G401 (cell line): Measurements from ENCODE around the gene SRGAP2B. TPM values are rescaled to one million over a fixed set of nuclear protein-coding genes. Genes with fewer than 3 reads are reported as not detected.
"Not testable (repeated sequence)": the region's sequence is repeated elsewhere in the genome, so short reads cannot be mapped to it uniquely, and the experiment has no call there.

Source experiments
- DNase-seq: peaks from one replicate; pipeline ENCODE4 v3.0.0-alpha.2; 2015; ENCODE audit warnings: low spot score
- in situ Hi-C: cut with HindIII; loops from 2 replicates; pipeline ENCODE4 v1.10.0; 2016; ENCODE audit warnings: low sequenced_read_pairs, mixed read lengths
- total RNA-seq: library from RNA; depleted of rRNA; stranded (reverse); fragments of >200 nt; shearing (Covaris generic); gene quantifications from 2 replicates; pipeline ENCODE4 v1.2.3, GENCODE V29; 2014

The SRGAP2B gene
- total RNA-seq, 1 experiment from 2014 or later, result 8.6 TPM

DNA sequence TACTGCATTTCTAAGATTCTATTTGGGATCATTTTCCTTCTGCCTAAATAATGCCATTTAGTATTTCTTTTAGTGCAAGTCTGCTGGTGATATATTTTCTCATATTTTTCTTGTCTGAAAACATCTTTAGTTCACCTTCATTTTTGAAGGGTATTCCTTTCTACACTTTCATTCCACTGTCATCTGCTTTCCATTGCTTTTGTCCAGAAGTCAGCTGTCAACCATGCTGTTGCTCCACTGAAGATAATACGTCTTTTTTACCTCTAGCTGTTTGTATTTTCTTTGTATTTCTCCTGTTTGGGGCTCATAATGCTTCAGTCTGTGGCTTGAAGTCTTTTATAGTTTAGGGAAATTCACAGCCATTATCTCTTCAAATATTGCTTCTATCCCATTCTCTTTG, 167.8 kb downstream of the SRGAP2B start:
- DNase-seq, in situ Hi-C loops: not testable (repeated sequence)

DNA sequence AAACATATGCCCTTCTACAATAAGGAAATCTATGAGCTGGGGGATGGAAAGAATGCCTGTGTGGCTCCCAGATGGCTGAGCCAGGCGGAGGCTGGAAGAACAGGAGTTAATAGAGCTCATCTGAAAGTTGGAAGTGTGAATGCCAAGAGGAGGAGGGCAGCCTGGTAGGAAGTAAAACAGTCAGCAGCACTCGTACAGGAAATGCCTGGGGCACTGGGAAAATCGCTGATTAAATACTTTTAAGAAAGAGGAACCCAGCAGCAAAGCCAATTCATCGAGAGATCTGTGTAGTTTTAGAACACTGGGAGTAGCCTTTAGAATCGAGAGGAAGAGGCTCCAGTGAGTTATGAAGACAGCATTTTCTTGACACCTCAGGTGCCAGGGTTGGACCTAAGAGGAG, 171.5 kb downstream of the SRGAP2B start:
- in situ Hi-C loops, result not testable (repeated sequence)

DNA sequence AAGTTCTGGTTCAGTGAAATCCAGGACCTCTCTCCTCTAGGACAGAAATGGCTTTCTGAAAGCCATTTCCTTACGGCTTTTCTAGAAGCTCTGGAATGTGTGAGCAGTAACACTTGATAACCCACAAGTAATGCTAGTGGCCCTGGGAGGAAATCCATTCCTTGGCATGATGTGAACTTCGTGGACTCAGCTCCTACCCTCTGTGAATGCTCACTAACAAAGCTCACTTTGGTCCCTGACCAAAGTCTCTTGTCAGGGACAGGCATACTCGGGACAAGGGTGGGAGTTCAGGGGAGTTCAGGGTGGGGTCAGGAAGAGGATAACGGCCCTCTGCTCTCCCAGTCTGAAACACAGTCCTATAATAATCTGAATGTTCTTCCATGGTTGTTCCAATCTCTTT, 172.3 kb downstream of the SRGAP2B start:
- in situ Hi-C loops, DNase-seq: not testable (repeated sequence)

More for the DNA sequence above, 171.5 kb downstream of the SRGAP2B start:
- DNase-seq, result not testable (repeated sequence)

DNA sequence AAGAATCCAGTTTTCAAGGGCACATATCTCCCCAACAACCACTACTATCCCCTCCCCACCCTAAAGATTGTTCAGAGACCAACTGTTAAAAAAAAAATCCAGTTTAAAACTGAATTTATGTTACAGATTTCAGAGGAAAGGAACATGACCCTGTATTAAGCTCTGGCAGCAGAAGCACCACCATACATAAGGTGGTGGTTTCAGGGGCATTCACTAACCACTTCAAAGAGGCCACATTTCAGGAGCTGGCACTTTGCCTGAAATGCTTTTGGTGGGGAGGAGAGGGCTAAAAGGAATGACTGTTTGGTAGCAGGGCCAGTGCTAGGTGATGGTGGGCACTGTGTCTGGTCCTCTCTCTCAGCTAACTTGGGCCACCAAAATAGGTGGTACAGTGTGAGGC, 176.0 kb downstream of the SRGAP2B start:
- DNase-seq, in situ Hi-C loops: not testable (repeated sequence)

DNA sequence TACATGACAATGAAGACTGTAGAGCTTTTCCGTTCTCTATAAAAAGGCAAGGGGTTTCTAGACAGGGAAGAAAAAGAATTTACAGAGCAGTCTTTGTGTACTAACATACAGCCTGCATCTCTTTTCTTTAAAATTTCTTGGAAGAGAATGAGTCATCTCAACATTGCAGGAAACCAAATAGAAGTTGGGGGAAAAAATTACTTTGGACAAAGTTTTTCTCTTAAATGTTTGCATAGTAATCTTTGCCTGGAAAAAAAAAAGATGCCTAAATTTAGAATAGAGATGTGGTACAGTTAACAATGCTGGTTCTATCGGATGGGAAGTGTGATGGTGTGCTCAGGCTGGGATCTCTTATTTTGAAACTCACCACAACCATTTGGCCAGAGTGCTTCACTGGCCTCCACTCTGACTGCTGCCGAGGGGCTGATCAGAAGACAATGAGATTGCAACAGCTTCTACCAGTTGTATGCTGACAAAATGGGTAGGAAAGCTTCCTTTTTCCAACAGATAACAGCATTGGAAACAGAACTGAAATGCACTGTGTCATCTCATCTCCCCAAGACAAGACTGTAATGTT, 177.0 kb downstream of the SRGAP2B start:
- in situ Hi-C loops, DNase-seq: not testable (repeated sequence)

DNA sequence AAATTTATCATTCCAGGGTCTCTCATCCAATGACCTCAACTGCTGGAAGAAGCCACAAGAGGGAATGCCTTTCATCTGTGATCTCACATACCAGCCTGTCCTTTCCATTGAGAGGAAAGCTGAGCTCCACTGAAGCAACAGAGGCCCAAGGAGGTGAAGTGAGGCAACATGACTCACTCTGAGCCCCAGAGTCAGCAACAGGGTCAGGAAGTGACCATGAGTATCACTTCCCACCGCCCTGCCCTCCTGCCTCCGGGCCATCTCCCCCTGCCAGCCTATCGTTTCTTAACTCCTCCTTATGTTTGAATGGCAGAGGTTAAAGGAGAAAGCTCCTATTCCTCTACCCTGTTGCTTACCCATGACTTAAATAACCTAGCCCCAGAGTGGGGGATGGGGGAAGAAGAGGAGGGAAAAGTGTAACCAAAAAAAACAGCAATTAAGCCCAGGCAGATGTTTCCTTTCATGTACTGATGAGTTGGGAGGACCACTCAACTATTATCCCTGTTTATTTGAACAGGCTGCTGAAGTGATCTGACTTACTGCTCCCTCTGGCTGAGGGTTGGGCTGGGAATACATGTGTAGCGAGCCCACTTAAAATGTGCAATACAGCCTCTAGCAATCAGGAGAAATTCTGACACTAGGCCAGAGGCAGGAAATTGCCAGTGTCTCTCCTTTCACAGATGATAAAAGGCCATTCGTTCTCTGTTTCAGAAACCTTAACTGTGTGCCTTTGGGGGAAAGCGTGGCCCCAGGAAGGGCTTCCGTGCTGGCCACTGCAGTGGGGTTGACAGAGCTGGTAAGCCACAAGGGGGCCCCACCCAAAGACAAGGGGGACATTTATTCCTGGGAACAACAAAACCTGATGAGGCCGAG, 177.7 kb downstream of the SRGAP2B start:
- DNase-seq, in situ Hi-C loops: not testable (repeated sequence)

DNA sequence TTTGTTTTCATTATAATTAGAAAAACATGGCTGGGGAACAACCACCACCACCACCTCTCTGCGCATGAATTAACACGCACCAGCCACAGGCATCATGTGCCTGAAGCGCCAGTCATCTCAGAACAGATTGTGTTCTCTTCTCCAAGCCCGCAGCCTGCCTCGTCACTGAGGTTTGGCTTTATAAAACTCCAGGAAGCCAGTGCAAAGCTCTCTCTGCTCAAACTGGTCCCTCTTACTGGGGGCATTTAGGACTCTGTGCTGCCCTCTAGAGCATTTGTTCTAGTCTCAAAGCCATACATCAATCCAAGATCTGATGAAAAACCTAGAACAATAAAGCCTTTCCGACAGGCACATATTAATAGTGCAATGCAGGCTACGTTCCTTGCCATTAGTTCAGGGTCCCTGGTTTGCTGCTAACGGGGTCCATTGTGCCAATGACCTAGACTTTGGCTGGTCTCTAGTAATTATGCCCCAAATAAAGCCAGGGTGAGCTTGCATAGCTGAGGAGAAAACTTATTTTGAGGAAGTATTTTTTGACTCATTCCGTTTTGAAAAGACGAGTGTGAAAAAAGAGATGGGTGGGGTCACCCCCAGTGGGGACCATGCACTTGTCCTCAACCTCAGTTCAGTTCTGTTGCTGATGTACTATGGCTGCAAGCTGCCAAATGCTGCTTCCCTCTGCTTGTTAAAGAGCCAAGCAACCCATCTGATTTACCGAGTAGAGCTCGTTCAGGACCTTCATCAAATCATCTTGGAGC, 181.0 kb downstream of the SRGAP2B start:
- DNase-seq, in situ Hi-C loops: not testable (repeated sequence)

DNA sequence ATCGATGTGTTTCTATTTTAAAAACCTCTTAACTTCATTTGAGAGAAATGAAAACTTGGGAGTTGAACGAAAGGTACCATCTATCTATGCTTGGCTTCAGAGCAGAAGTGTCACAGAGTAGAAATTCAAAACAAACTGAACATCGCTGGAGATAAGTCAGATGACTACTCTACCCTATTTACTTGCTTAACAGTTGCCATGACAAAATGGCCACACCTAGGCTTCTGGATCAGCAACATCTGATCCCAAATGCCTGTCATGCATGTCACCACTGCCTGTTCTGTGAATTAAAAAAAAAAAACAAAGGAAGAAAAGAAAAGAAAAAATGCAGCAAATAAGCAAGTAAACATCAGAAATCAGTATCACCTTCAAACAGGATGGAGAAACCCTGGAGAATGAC, 181.7 kb downstream of the SRGAP2B start:
- in situ Hi-C loops, DNase-seq: not testable (repeated sequence)

DNA sequence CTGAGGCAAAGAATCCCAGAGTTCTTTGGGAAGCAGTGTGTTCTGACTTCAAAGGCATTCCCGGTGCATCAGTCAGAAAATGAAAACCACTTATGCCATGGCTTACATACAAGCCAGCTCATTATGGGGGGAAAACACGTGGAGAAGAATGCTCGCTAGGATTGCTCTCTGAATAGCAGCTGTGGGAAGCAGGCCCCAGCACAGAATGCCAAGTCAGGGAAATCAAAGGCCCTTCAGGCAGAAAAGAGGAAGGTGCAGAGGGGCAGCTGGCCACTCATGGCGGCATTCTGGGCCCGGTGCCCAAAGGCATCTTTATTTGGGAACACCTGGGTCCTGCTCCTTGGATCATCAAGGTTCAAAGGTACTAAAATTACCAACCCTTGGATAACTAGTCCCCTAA, 184.4 kb downstream of the SRGAP2B start:
- in situ Hi-C loops, DNase-seq: not testable (repeated sequence)

DNA sequence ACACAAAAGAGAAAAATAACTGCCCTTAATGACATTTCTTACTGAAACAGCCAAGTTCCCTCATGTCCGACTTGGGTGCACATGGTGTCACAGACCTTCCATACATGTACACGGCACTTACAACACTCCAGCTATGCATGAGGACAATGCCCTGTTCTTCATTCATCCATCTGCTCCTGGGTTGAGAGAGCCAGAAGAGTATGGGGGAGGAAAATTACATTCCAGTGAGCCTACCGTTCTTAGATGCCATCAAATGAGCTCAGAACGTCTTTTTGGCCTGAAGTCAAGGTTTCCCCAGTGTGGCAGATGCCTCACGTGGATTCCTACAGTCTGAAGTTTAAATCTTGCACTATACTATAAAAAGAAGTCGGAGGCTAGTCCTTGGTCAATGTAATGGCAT, 194.3 kb downstream of the SRGAP2B start:
- in situ Hi-C loops, DNase-seq: not testable (repeated sequence)

DNA sequence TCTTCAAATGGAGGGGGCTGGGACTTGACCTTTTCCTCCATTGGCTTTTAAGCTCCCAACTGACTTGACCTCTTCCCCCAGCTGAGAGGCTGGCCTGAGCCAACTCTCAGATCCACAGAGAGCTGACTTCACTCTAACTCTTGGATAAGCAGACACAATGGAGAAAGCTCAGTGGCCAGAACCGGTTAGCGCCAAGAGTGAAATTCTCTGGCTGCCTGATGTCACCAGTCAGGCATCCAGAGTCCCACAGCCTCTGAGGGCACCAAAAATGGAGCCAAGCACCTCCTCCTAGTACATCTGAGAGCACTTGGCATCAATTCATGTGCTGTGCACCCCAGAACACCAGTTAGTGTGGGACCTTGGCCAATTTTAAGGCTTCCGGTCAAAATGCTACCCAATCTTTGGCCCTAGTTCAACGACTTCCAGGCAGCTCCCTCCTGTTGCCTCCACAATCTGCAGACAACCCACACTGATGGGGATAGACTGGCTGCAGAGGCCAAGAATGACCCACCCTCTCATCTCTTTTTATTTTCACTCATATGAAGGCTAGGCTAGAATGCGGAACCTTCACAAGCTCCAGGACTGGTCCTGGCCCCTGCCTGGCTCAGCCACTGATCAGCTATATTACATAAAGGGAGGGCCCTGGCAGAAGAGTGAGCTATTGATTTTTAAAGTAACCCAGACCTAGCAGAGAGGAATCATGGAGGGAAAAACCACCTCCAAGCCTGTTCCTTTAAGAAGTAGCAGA, 200.5 kb downstream of the SRGAP2B start:
- in situ Hi-C loops, DNase-seq: not testable (repeated sequence)

DNA sequence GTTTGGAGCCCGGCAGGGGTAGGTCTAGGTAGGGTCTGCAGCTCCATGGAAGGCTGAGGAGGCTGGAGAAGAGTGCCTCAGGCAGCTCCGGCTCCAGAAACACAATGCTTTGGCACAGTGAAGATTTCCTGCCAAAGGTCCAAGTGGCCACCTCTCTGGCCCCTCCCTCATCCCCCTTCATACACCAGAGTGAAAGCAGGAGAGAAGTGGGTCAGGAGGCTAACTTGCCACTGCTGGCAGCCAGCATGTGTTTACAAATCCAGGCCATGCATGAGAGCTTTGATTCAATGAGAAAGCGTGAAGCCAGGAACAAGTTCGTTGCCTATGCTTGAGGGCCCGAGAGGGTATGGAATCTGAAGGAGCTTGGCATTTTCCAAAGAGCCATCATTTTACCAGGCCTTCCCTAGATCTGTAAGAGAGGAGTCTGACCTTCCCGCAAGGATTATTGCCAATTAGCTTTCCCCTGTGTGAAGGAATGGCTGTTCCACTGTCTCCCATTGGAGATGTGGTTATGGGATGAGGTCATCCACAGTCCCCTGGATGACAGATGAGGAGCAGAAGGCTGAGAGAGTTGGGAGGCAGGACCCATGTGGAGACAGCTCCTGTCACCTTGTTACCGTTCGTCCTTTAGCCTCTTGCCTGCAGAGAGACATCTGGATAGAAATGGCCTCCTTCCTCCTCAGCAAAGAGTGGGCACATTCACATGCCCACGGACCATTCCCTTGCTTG, 201.3 kb downstream of the SRGAP2B start:
- in situ Hi-C loops, DNase-seq: not testable (repeated sequence)

DNA sequence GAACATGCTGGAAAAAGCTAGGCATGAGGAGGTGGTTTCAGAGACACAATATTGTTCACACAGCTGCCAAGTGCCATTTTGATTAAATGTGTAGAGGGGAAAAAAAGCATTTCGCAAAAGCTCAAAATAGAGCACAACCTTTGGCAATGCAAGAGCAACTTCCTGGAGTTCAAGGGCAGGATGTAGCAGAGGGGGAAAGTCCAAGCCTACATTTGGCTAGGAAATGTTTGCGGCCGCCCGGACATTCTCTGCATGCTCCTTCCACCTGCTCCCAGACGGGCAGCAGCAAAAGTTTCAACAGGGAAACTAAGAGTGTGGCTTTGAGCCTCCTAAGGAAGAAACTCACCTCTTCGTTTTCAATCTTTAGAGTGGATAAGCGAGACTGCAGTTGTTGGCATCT, 202.1 kb downstream of the SRGAP2B start:
- in situ Hi-C loops, DNase-seq: not testable (repeated sequence)

DNA sequence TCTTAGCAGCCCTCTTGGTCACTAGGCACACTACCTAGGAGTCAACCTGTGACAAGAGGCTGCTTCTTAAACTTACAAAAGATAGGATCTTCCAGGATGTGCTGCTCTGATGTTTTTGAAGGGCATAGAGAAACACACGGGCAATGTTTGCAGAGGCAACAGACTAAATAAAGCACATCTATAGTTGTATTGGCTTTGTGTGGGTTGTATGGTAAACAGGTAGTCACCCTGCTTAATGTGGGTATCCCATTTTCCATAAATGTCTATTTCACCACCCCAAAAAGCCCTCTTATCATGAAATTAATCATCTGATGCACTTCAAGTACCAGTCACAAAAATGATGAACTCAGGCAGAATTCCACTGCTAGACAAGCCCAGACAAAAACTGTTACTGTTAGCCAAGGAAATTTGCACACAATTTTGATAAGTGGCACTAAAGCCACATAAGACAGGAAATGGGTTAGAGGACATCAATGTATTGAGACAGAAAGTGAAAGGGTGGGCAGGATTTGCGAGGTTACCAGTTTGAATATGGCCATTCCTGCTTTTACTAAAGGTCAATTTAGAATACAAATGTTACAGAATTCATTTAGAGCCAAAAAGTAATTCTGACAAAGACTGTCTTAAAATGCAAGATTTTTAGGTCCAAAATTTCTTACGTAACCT, 205.5 kb downstream of the SRGAP2B start:
- in situ Hi-C loops, result not testable (repeated sequence)

DNA sequence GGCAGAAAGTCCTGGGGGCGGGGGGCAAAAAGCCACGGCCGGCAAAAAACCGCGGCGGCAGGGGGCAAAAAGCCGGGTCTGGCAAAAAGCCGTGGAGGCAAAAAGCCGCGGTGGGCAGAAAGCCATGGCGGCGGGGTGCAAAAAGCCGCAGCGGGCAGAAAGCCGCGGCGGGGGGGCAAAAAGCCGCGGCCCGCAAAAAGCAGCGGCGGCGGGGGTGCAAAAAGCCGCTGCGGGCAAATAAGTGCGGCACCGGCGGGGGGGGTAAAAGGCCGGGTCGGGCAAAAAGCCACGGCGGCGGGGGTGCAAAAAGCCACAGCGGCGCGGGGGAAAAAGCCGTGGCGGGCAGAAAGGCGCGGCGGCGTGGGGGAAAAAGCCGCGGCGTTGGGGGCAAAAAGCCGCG, 212.1 kb downstream of the SRGAP2B start:
- in situ Hi-C loops, DNase-seq: not testable (repeated sequence)

More for the DNA sequence above, 205.5 kb downstream of the SRGAP2B start:
- not testable (repeated sequence) for DNase-seq

DNA sequence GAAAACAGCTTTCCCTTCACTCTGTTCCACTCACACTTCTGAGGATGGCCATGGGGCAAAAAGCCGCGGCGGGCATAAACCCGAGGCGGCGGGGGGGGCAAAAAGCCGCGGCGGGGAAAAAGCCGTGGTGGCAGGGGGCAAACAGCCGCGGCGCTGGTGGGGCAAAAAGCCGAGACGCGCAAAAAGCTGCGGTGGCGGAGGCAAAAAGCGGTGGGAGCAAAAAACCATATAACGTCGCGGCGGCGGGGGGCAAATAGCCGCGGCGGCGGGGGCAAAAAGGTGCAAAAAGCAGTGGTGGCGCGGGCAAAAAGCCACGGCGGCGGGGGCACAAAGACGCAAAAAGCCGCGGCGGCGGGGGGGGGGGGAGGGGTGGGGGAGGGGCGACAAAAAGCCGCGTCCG, 212.8 kb downstream of the SRGAP2B start:
- in situ Hi-C loops, result not testable (repeated sequence)

DNA sequence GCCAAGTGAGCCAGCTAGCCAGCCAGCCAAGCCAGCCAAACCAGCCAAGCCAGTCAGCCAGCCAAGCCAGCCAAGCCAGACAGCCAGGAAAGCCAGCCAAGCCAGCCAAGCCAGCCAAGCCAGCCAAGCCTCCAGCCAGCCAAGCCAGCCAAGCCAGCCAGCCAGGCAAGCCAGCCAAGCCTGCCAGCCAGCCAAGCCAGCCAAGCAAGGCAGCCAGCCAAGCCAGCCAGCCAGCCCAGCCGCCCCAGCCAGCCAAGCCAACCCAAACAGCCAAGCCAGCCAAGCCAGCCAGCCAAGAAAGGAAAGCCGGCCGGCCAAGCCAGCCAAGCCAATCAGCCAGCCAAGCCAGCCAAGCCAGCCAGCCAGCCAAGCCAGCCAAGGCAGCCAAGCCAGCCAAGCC, 236.5 kb downstream of the SRGAP2B start:
- in situ Hi-C loops, DNase-seq: not testable (repeated sequence)

More for the DNA sequence above, 212.8 kb downstream of the SRGAP2B start:
- DNase-seq, result not testable (repeated sequence)
